GM04503 (cell line): ENCODE data around the gene PGGHG.
A peak's percentile ranks its signal among the peaks of the same experiment; 100 is the strongest.
"Not testable (repeated sequence)": the region's sequence is repeated elsewhere in the genome, so short reads cannot be mapped to it uniquely, and the experiment has no call there.

Experiments used
- DNase-seq: peaks from one replicate; pipeline ENCODE4 v3.0.0-alpha.2; 2012; ENCODE audit warnings: low read depth

PGGHG gene

GRCh38 chr11:297586-298405 lies 8.9 kb downstream of the PGGHG start:
- DNase-seq = no peak

DNA sequence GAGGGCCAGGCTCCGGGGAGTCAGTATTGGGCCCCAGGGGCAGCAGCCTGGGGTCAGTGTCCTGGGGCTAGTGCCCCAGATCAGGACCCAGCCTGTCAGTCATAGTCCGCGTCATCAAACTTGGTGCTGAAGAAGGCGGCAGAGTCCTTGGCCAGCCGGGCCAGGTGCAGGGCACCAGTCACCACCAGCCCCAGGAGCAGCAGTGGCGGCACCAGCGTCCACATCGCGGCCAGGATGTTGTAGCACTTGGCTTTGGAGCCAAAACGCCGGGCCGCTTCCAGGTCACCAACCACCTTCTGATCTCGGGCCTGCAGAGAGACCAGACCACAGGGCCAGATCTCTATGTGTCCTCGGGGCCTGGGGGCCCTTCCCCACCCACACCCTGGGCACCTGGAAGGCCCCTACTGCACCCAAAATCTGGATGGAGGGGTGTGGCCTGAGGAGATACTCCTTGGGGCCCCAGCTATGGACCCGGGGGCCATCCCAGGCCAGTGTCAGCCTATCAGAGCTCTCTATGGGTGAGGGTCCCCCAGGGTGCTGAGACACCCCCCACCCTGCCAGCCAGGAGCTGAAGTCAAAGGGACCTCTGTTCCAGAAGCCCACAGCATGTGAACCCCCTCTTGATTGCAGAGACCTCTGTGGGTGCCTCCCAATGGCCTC lies 9.6 kb downstream of the PGGHG start:
- DNase-seq = no peak

- DNase-seq = no peak
Observed at GRCh38 chr11:299081-299891, 10.4 kb downstream of the PGGHG start, which contains the start of gene IFITM5. TSS of gene IFITM5 (minus strand) at chr11:299526. CDS start at chr11:299490, 36 bp downstream.

- no peak for DNase-seq
Observed at GRCh38 chr11:299951-300735, 11.2 kb downstream of the PGGHG start.

GRCh38 chr11:303363-303762 lies 14.4 kb downstream of the PGGHG start:
- DNase-seq = no peak

- DNase-seq = no peak
Observed at GRCh38 chr11:304061-304506, 15.2 kb downstream of the PGGHG start.

- DNase-seq = no peak
Observed at GRCh38 chr11:304915-305843, 16.3 kb downstream of the PGGHG start.

DNA sequence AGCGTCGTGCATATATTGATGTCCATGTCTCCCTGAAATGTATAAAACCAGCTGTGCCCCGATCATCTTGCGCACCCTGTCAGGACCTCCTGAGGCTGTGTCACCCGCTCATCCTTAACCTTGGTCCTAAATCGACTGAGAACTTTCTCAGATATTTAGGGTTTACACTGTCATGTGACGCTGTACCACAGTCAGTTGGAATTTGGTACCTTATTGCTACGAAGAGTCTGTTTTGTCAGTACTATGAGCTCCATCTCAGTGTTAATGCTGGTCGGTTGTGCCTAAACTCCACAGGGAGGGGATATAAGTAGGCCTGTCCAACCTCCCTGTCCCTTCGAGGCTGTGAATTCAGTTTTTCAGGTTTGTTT lies 16.9 kb downstream of the PGGHG start:
- no peak for DNase-seq

- DNase-seq = no peak
Observed at GRCh38 chr11:306645-307371, 17.9 kb downstream of the PGGHG start.

DNA sequence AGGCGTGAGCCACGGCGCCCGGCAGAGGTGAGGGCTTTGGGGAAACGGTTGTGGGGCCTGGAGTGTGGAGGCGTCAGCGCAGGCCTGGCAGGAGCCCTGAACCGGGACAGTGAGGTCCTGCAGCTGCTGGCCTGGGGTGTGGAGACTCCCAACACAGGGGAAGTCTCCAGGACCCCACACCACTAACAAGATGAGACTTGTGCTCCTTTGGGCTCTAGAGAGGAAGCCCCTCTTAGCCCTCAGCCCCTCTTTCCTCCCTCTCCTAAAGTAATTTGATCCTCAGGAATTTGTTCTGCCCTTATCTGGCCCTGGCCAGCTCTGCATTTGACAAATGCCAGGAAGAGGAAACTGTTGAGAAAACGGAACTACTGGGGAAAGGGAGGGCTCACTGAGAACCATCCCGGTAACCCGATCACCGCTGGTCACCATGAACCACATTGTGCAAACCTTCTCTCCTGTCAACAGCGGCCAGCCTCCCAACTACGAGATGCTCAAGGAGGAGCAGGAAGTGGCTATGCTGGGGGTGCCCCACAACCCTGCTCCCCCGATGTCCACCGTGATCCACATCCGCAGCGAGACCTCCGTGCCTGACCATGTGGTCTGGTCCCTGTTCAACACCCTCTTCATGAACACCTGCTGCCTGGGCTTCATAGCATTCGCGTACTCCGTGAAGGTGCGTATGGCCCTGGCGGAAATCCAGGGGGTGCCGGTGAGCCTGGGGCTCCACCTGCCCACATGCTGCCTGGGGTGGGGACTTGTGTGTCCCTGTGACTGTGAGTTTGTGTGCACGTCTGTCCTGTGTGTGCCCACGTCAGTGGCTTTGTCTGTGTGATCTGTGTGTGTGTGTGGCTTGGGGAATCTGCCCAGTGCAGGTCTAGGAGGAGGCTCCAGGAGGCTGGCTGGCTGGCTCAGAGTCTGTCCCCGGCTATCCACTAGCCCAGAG lies 19.1 kb downstream of the PGGHG start, which contains the start of gene IFITM2:
Gene IFITM2 (plus strand): TSS at position 51 of the 943 bp plus-strand sequence. CDS start 377 bp downstream, at position 428.
- peak; percentile 74 for DNase-seq

GRCh38 chr11:308740-309665 lies 20.1 kb downstream of the PGGHG start:
- DNase-seq = not testable (repeated sequence)

- DNase-seq = not testable (repeated sequence)
Observed at GRCh38 chr11:309979-310572, 21.1 kb downstream of the PGGHG start.

DNA sequence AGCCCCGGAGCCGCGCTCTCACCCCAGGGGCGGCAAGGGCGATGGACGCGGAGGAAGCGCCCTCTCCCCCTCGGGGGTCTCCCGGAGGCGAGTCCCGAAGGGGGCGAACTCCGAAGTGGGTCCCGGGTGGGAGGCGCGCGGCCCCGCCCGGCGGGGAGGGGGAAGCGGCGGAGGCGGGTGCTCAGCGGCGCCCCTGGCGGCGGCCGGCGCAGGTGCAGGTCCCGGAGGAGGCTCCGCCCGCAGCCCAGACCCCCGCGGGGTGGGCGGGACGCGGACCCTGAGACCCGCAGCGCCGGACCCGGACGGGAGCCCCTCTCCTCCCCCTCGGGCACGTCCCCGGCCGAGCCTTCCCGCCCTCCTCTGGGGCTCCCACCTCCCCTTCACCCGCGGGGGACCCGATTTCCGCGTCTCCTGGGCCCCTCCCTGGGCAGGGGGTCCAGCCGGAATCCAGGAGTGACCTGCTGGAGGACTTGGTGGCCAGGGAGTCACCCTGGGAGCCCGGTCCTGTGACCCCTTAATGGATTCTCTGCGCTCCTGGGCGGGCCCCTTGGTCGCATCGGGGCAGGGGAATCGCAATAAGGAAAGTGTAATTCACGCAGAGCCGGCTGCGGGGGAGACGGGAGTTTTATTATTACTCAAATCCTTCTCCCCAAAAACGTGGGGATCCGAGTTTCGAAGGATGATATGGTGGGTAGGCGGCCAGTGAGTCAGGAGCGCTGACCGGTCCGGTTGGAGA lies 22.3 kb downstream of the PGGHG start:
- DNase-seq = not testable (repeated sequence)

DNA sequence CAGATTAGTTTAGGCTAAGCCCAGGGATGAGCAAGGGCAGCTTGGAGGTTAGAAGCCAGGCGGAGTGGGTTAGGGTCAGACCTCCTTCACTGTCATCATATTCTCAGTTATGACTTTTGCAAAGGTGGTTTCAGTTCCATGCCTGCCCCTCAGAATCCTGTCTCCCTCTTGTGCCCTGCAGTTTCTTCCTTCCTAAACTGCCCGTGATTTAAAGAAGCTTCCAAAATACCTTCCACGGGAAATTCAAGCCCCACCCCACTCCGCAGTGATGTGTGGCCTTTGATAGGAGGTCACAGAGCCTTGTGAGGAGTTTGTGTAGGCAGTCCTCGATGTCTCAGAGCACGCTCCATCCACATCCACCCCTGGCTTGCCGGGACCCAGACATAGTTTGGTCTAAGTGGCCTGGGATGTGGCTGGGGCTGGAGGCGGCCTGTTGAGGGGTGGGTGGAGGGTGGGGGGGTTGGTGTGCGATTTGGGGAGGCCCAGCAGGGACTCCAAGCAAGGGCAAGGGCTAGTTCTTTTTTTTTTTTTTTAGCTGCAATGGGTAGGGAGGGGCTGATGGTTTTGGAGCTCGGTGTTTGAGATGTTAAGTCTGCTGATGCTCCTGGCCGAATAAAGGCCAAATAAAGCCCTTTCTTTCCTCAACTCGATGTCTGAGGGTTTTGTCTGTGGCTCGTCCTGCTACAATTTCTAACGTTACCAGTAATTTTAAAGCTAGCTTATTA lies 23.3 kb downstream of the PGGHG start:
- DNase-seq = no peak

DNA sequence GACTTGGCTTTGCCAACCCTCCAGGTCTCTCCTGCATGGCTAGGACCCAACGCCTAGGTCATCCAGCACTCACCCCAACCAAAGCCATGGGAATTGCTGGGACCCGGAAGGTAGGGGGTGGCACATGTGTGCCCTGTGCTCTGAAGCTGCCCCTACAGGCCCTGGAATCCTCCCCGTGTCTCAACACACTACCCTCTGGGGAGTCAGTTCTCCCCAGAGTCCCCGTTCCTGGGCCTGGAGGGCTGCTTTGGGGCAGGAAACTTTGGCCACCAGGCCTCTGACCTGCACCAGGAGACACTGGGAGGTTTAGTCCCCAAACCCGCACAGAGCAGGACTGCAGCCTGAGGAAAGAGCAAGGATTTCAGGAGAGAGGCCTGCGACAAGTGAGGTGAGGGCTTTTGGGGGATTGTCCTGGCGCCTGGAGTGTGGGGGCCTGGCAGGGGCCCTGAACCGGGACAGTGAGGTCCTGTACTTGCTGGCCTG lies 24.4 kb downstream of the PGGHG start:
- DNase-seq = no peak
